ENCODE results near the gene MPZ. TPM values are rescaled to one million over a fixed set of nuclear protein-coding genes. Genes with fewer than 3 reads are reported as not detected.
A peak's percentile ranks its signal among the peaks of the same experiment; 100 is the strongest.
"Not testable (repeated sequence)": the region's sequence is repeated elsewhere in the genome, so short reads cannot be mapped to it uniquely, and the experiment has no call there.

MPZ gene
- 1.4 and 2.2 TPM in 2 replicates for total RNA-seq (2014; rRNA removed; shearing (Covaris generic))
- 3.0 and 6.2 TPM in 2 replicates for polyA plus RNA-seq (2015; cell fraction: cytosol; rRNA removed)
- 2.4 and 3.1 TPM in 2 replicates for polyA plus RNA-seq (2015; cell fraction: nucleus; rRNA removed)

GRCh38 chr1:161309868-161310267, at the start of gene MPZ:
Gene MPZ (minus strand): TSS chr1:161309968. CDS start chr1:161309905, 63 bp downstream.
- DNase-seq (ENCODE audit: low read depth) = no peak

GRCh38 chr1:161359291-161359690, 49.5 kb upstream of the MPZ start:
- no peak for DNase-seq (ENCODE audit: low read depth)

- DNase-seq (ENCODE audit: low read depth) = no peak
Observed at GRCh38 chr1:161357073-161357472, 47.3 kb upstream of the MPZ start.

- DNase-seq (ENCODE audit: low read depth) = no peak
Observed at GRCh38 chr1:161351482-161351881, 41.7 kb upstream of the MPZ start.

GRCh38 chr1:161350671-161351070, 40.9 kb upstream of the MPZ start:
- DNase-seq (ENCODE audit: low read depth) = no peak

GRCh38 chr1:161342821-161343220, 33.1 kb upstream of the MPZ start:
- no peak for DNase-seq (ENCODE audit: low read depth)

- DNase-seq (ENCODE audit: low read depth) = no peak
Observed at GRCh38 chr1:161342177-161342576, 32.4 kb upstream of the MPZ start.

GRCh38 chr1:161335796-161336195, 26.0 kb upstream of the MPZ start:
- DNase-seq (ENCODE audit: low read depth) = no peak

- no peak for DNase-seq (ENCODE audit: low read depth)
Observed at GRCh38 chr1:161333166-161333565, 23.4 kb upstream of the MPZ start.

GRCh38 chr1:161330346-161330745, 20.6 kb upstream of the MPZ start:
- DNase-seq (ENCODE audit: low read depth) = peak; percentile 18

GRCh38 chr1:161324020-161324419, 14.3 kb upstream of the MPZ start:
- DNase-seq (ENCODE audit: low read depth) = no peak

- not testable (repeated sequence) for DNase-seq (ENCODE audit: low read depth)
Observed at GRCh38 chr1:161315841-161316674, 6.3 kb upstream of the MPZ start.

GRCh38 chr1:161314201-161314981, 4.6 kb upstream of the MPZ start, which contains the start of gene SDHC:
Gene SDHC (plus strand): TSS chr1:161314381. CDS start chr1:161314406, 25 bp downstream.
- peak; percentile 80 for DNase-seq (ENCODE audit: low read depth)

GRCh38 chr1:161313554-161314200, 3.9 kb upstream of the MPZ start:
- no peak for DNase-seq (ENCODE audit: low read depth)

GRCh38 chr1:161311595-161312181, 1.9 kb upstream of the MPZ start:
- DNase-seq (ENCODE audit: low read depth) = no peak

GRCh38 chr1:161307892-161308638, 1.7 kb downstream of the MPZ start:
- DNase-seq (ENCODE audit: low read depth) = no peak

- peak; percentile 47 for DNase-seq (ENCODE audit: low read depth)
Observed at GRCh38 chr1:161307230-161307768, 2.5 kb downstream of the MPZ start.

- DNase-seq (ENCODE audit: low read depth) = no peak
Observed at GRCh38 chr1:161305867-161306519, 3.8 kb downstream of the MPZ start.

Measured in HT1080 (cell line).